Astrocyte (in vitro differentiated cells and primary cell): ENCODE results near the gene SLC30A4.

ENCODE experiments used
- EZH2 ChIP-seq: IDR thresholded peaks from 2 replicates; pipeline ENCODE4 v1.6.1; 2012; ENCODE audit warnings: mild to moderate bottlenecking, low read length, inconsistent platforms; ENCODE audit not compliant: insufficient read depth
- TF ChIP-seq, protein P1 (sequence below): IDR thresholded peaks from 2 replicates; pipeline ENCODE4 v1.5.1; 2011; ENCODE audit warnings: low read depth, mild to moderate bottlenecking, inconsistent platforms, low read length, moderate library complexity; ENCODE audit not compliant: insufficient read depth

- TF ChIP-seq, protein P1, sequence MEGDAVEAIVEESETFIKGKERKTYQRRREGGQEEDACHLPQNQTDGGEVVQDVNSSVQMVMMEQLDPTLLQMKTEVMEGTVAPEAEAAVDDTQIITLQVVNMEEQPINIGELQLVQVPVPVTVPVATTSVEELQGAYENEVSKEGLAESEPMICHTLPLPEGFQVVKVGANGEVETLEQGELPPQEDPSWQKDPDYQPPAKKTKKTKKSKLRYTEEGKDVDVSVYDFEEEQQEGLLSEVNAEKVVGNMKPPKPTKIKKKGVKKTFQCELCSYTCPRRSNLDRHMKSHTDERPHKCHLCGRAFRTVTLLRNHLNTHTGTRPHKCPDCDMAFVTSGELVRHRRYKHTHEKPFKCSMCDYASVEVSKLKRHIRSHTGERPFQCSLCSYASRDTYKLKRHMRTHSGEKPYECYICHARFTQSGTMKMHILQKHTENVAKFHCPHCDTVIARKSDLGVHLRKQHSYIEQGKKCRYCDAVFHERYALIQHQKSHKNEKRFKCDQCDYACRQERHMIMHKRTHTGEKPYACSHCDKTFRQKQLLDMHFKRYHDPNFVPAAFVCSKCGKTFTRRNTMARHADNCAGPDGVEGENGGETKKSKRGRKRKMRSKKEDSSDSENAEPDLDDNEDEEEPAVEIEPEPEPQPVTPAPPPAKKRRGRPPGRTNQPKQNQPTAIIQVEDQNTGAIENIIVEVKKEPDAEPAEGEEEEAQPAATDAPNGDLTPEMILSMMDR = no peak
- no peak for TF ChIP-seq EZH2
Observed at GRCh38 chr15:45527086-45527485, 4.5 kb upstream of the SLC30A4 start.
